NOMO-1 treated with dmso at 0.1 percent for 144 hours (cell line): Measurements from ENCODE around the gene LPAR4.
"Not testable (repeated sequence)": the region's sequence is repeated elsewhere in the genome, so short reads cannot be mapped to it uniquely, and the experiment has no call there.

Experiments used
- DNase-seq: peaks from one replicate; lab custom pipeline; 2025; ENCODE audit not compliant: unreplicated experiment; lab: John Stamatoyannopoulos, UW

The LPAR4 gene, protein sequence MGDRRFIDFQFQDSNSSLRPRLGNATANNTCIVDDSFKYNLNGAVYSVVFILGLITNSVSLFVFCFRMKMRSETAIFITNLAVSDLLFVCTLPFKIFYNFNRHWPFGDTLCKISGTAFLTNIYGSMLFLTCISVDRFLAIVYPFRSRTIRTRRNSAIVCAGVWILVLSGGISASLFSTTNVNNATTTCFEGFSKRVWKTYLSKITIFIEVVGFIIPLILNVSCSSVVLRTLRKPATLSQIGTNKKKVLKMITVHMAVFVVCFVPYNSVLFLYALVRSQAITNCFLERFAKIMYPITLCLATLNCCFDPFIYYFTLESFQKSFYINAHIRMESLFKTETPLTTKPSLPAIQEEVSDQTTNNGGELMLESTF

DNA sequence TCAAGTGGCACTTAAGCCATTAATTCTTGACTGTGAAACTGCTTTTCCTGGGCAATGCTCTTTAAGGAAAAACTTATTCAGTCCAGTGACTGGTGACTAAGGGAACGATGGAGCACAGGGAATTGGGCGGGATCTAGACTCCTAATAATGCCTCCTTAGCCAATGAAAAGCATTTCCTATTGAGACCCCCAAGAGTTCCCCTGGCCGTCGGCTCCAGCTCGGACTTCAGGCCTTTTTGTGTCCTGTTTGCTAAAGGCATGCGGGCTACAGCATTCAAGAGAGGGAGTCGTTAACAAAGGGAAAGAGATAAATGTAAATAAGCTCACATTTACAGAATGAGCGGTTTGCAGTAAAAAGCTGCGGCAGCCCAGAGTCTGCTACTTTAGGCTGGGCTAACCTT is at the start of gene LPAR4:
LPAR4 (plus strand) TSS at position 232 of the 400 bp plus-strand sequence. CDS start 7,150 bp downstream, outside the sequence.
- DNase-seq = no peak

DNA sequence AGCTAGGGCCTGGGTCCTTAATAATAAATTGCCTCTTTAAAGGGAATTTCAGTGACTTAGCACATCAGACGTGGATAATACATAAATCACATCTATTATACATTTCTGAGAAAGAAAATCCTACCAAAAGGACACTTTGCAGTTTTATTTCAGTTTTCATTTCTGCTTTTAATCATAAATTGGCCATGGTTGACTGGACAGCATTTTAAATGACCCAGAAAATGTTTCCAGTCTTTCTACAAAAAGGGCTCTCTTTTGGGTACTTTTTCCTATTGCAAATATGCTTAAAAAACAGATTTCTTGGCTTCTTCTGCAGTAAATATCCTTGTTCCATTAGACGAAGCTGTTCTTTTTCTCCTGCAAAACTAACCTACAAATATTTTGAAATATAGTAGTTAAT is 41.4 kb upstream of the LPAR4 start:
- DNase-seq = no peak

DNA sequence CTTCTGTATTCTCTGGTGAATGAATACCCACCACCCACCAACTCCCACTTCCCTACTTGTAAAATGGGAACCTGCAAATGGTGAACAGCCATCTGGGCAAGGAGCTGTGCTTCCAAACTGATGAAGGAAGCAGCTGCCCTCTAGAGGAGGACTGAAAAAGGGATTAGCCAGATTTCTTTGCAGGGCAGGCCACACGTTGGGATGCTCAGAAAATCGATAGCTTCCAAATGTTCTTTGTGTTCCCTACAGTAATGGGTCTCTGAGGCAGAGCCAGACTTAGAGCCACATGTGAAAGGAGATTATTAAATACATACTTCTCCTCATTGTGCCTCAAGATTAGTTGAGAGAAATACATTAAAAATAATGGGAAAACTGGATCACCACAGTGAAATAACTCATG is 39.3 kb upstream of the LPAR4 start:
- DNase-seq = peak; percentile 29

DNA sequence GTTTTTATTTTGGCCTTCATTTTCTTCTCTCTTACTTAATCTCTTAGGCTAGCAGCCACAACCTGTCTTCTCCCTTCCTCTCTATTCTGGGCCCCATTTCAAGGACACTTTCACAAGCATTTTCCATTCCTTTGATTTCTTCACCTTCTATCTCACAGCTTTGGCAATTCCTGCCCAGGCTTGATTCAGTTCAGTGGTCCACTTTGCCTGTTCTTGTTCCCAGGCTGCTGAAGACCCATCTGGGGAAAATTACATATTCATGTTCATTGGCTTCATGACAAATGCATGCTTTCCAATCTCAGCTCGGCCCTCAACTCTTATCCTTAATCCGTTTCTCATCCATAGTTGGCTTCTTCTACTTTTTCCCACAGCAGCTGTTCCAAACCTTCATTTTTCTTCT is 38.7 kb upstream of the LPAR4 start:
- DNase-seq = no peak

DNA sequence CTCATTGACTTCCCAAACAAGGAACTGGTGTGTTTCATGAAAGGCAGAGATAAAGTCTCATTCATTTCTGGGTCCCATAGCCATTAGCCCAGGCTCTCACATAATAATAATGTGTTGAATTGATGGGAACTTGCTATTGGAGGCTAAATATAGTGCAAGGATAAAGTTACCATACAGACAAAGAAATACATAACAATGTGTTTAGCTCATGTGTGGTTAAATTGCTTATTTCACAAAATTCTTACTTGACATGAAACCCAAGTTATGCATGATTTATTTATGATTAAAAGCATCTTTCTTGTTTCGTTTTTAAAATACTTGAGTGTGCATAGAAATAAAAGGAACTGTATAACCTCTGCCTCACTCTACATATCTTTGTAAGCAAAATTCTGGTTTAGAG is 37.3 kb upstream of the LPAR4 start:
- no peak for DNase-seq

DNA sequence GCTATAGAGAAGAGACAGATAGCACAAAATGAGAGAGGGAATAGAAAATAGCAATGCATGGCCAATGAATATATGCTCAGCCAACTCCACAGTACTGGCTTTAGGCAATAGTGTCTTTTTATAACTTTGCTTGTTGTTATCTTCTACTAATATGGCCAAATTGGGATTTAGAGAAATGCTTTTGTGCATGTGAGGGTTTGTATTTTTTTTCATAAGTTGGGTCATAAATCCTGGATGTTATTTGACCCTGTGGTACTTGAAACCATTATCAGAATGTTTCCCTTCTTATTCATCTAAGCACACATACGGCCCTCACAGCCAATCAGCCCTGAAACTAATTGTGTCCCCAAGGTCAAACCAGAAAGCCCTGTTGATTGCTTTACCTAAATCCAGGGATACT is 35.2 kb upstream of the LPAR4 start:
- no peak for DNase-seq

DNA sequence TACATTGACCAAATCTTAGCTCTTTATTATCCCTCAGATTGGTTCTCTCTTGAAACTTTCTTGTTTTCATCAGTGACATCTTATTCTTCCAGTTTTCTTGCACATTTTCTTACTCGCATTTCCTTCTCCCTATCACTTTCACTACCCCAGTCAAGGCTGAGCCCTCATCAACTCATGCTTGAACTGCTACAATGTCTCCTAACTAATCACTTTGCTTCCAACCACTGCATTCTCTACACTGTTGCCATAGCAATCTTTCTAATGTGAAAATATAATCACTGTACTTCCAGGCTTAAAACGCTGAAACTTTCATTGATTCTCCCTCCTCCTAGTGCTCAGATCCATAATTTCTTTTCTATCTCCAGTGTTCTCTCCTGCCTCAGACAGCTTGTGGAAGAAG is 22.2 kb upstream of the LPAR4 start:
- DNase-seq = no peak

DNA sequence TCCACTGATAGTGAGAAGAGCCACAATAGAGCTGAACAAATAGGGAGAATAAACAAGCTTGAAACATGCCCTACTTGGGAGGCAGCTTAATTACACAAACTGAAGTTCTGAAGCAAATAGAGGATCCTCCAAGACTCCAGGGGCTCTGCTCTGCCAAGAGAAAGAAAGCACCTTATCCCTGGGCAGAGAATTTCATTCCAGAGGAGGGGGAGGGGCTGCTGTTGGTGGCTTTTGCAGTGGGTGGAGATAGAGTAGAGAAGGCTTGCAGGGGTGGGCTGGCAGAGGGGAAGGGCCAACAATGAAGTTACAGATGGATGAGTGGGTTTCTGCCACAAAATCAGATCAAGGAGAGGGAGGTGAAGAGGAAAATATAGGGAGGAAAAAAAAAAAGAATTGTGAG is 1.0 kb upstream of the LPAR4 start:
- DNase-seq = no peak

DNA sequence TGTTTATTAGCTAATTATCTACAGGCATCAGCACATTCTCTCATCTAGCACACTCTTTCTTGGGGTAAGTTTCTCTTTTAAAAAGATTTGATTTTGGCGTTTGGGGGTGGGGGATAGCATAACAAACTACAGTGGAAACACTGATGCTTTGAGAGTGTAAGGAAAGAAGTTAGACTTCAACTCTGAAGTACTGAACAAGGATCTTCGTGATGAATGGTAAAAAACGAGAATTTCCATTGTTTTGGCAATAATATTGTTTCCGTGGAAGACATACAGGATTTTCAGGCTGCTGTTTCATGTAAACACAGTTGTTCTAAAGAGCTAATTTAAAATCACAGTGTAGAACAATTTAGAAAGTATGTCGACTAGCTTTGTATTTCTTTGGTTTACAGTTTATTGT is 451 bp downstream of the LPAR4 start:
- no peak for DNase-seq

DNA sequence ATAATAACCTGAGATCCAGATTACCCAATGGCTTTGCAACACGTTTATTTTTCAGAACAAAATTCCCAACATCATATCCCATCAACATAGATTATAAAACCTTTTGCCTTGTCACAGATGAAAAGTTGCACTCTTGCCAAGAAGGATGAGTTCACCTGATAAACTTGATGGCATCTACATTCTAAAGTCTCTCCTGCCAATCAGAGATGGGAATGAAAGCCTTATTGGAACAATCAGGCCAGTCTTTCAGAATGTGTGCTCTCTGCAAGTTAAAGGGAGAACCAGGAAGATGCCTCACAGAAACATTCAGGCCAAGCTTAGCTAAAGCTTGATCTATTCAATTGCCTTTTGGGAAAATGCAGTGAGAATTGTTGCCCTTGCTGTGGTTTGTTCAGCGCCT is 1.3 kb downstream of the LPAR4 start:
- no peak for DNase-seq

DNA sequence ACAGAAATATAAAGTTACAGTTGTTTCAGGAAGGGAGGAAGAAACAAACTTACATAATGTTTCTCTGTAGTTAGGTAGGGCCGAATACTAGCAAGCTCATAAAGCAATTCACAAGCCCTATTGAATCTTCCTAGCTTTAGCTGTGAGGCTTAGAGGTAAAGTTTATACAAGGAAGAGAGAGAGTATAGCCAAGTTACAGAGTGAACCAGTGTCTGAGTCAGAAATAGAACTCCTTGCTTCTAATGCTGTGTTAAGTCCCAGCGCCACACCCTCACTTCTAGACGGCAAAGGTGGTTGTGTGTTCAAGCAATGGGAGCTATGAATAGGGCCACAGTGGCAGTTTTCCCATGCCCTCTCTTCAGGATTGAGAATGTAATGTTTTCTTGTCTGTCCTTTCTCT is 6.1 kb downstream of the LPAR4 start:
- no peak for DNase-seq

DNA sequence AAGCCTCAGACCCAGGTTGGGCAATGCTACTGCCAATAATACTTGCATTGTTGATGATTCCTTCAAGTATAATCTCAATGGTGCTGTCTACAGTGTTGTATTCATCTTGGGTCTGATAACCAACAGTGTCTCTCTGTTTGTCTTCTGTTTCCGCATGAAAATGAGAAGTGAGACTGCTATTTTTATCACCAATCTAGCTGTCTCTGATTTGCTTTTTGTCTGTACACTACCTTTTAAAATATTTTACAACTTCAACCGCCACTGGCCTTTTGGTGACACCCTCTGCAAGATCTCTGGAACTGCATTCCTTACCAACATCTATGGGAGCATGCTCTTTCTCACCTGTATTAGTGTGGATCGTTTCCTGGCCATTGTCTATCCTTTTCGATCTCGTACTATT is 7.4 kb downstream of the LPAR4 start:
- peak; percentile 34 for DNase-seq

DNA sequence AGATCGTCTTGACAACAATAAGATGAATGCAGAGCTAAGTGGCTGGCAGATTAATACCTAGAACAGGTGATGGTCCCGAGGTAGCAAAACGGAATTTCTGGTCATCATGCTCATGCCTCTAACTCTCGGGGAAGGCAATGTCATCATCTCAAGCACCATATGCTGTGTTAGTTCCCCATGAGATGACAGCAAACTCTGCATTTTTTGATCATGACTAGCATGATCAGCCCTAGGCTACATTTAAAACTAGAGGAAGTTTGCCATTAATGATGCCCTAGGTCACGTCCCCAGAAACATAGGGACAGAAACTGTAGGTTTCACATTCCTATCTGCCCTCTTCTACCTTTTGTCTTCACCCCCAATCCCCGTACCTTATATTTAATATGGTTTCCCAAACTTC is 11.6 kb downstream of the LPAR4 start:
- DNase-seq = no peak

DNA sequence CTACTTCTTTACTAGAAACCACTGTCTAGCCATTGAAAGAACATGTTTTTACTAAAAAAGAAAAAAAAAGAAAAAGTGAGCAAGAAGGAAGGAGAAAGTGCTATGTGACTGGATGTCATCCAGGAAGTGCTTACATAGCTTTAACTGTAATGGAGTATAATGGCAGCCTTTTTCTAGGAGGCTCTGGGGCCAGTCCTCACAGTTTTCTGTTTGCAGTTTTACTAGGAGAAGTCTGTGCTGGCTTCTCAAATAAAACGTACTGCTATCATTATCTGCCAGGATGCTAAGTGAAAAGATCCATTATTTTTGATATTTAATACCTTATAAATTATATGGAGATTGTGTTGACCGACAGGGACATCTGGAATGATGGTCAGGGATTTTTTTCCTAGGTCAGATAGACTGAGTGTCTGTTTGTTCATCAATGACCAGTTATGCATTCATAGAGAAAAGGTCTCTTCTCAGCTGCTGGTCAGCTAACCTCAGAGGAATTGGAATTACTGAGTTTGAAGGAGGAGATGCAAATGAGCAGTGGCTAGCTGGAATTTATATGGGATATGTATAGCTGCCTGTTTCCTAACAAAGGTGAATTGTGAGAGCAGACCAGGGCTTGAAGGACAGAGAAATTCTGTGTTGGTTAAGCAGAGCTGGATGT is 21.7 kb downstream of the LPAR4 start:
- DNase-seq = no peak

DNA sequence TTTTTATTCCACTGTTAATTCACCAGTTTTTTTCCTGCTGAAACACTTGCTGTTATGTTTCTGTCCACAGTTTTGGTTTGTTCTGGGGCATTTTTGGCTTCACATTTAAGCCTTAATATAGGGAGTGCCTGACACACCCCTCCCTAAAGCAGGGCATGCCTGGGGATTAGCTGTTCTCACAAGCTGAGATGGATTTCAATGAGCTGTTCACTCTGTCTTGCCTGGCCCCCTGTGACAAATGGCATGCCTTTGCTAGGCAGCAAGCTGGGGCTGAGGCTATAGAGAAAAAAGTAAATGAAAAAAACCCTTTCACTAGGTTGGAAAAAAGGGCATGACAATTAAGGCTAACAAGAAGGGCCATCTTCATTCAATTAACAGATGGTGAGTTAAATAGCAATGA is 22.4 kb downstream of the LPAR4 start:
- DNase-seq = no peak

DNA sequence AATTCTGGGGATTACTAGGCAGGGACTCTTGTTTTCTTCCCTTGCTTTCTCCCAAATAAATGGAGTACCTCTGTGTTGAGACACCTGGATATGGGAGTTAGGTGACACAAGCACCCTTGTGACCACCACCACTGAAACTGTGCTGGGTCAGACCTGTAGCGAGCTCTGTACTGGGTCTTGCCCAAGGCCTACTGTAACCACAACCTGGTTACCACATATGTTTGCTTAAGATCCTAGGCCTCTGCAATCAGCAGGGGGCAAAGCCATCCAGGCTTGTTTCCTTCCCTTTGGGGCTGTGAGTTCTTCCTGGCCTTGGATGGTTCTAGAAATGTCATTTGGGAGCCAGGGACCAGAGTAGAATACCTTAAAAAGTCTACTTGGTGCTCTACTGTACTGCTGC is 49.4 kb downstream of the LPAR4 start:
- no peak for DNase-seq

DNA sequence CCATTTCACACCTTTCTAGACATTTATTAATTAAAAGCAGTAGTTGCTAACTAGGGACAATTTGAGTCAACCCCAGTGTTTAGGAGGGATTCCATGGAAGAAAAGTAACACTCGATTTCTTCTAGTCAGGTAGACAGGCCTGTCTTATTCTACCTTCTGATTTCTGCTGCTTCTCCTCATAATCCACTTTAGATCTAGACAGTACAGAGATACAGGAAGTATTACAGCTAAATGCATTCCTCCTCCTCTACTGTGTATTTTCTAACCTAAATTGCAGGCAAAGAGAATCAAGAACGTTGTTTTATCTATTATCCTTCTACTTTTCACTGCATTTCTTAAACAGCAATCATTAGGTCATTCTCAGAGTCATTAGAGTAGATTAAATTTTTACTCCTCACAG is 52.6 kb downstream of the LPAR4 start:
- DNase-seq = no peak

DNA sequence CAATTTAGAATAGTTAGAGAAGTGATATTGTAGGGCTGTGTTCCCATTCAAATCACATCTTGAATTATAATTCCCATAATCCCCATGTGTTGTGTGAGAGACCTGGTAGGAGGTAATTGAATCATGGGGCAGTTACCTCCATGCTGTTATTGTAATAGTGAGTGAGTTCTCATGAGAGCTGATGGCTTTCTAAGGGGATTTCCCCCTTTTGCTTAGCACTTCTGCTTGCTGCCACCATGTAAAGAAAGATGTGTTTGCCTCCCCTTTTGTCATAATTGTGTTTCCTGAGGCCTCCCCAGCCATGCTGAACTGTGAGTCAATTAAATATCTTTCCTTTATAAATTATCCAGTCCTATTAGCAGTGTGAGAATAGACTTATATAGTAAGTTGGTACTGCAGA is 53.2 kb downstream of the LPAR4 start:
- no peak for DNase-seq

DNA sequence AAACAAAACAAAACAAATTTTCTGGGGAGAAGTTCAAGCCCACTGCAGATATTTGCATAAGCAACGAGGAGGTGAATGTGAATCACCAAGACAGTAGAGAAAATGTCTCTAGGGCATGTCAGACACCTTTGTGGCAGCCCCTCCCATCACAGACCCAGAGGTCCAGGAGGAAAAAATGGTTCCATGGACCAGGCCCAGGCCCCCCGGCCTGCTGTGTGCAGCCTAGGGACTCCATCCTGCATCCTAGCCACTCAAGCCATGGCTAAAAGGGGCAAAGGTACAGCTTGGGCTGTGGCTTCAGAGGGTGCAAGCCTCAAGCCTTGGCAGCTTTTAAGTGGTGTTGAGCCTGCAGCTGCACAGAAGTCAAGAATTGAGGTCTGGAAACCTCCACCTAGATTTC is 54.0 kb downstream of the LPAR4 start:
- DNase-seq = no peak

DNA sequence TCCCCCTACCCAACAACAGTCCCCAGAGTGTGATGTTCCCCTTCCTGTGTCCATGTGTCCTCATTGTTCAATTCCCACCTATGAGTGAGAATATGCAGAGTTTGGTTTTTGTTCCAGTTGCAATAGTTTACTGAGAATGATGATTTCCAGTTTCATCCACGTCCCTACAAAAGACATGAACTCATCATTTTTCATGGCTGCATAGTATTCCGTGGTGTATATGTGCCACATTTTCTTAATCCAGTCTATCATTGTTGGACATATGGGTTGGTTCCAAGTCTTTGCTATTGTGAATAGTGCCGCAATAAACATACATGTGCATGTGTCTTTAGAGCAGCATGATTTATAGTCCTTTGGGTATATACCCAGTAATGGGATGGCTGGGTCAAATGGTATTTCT is 55.0 kb downstream of the LPAR4 start:
- not testable (repeated sequence) for DNase-seq
